CD4-positive, alpha-beta T cell treated with Interferon gamma for 1 hour (primary cell): ENCODE data around the gene PINK1.

ENCODE experiments used
- DNase-seq: peaks from one replicate; pipeline ENCODE4 v3.0.0-alpha.2; 2020

Gene PINK1

GRCh38 chr1:20611652-20612051, 21.6 kb upstream of the PINK1 start:
- no peak for DNase-seq

GRCh38 chr1:20612221-20612746, 21.0 kb upstream of the PINK1 start:
- DNase-seq: no peak

- no peak for DNase-seq
Observed at GRCh38 chr1:20614131-20614579, 19.1 kb upstream of the PINK1 start.

GRCh38 chr1:20615946-20616846, 17.1 kb upstream of the PINK1 start:
- no peak for DNase-seq

- DNase-seq: no peak
Observed at GRCh38 chr1:20616847-20617487, 16.3 kb upstream of the PINK1 start.

DNA sequence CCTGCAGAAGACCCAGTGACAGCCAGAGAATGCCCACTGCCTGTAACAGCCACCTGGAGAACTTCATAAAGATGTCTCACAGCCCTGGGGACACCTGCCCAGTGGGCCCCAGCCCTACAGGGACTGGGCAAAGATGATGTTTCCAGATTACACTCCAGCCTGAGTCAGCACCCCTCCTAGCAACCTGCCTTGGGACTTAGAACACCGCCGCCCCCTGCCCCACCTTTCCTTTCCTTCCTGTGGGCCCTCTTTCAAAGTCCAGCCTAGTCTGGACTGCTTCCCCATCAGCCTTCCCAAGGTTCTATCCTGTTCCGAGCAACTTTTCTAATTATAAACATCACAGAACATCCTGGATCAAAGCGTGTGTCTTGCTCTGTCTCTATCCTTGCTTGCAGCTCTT, 14.7 kb upstream of the PINK1 start:
- DNase-seq: no peak

- no peak for DNase-seq
Observed at GRCh38 chr1:20619999-20620398, 13.3 kb upstream of the PINK1 start.

DNA sequence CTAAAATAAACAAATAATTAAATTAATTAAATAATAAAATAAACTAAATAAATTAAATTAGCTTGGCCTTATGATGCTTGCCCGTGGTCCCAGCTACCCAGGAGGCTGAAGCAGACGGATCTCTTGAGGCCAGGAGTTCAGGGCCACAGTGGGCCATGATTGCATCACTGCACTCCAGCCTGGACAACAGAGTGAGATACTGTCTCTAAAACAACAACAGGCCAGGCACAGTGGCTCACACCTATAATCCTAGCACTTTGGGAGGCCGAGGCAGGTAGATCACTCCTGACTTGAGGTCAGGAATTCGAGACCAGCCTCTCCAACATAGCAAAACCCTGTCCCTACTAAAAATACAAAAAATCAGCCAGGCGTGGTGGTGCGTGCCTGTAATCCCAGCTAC, 12.2 kb upstream of the PINK1 start:
- no peak for DNase-seq

DNA sequence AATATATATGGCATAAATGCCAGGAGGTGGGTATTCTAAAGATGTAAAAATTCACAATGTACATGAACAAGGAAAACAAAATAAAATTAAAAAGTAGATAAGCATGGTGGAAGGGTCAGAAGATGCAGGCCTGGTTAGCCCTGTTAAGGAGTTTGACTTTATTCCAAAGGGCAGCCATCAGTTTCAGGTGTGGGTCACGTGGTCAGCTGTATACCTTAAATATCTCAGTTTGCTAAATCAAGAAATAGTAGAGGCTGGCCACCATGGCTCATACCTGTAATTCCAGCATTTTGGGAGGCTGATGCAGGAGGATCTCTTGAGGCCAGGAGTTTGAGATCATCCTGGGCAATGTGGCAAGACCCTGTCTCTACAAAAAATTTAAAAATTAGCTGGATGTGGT, 8.5 kb upstream of the PINK1 start:
- DNase-seq: no peak

GRCh38 chr1:20625176-20626097, 7.8 kb upstream of the PINK1 start:
- no peak for DNase-seq

- no peak for DNase-seq
Observed at GRCh38 chr1:20626098-20626427, 7.2 kb upstream of the PINK1 start.

- DNase-seq: no peak
Observed at GRCh38 chr1:20626524-20626923, 6.7 kb upstream of the PINK1 start.

DNA sequence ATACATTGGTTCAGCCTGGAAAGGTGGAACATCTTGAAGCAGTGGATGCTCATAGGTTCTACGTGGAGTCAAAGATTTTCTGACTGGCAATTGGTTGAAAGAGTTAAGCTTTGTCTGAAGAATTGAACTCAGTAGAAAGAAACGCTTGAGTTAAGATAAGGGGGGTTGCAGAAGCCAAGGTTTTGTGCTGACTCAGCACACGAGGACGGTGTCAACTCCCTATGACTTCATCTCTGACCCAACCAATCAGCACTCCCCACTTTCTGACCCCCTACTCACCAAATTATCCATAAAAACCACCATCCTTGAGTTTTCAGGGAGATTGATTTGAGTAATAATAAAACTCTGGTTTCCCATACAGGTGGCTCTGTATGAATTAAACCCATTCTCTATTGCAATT, 2.5 kb upstream of the PINK1 start:
- DNase-seq: no peak

DNA sequence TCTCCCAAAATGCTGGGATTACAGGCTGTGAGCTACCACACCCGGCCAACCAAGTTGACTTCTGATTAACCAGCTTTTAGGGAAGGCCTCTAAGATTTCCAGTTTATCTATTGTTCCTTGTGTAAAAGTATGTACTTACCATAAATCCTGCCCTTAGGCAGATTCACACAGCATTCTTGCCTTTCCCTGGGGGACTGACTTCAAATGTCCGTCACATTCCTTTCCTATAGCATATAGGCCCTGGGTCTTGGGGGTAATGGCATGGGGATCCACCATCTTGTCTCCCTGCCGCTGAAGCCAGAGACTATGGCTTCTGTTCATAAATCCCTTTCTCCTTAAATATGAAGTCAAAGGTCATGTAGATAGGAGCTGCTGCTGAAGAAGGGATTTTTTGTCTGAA, 872 bp upstream of the PINK1 start:
- no peak for DNase-seq

DNA sequence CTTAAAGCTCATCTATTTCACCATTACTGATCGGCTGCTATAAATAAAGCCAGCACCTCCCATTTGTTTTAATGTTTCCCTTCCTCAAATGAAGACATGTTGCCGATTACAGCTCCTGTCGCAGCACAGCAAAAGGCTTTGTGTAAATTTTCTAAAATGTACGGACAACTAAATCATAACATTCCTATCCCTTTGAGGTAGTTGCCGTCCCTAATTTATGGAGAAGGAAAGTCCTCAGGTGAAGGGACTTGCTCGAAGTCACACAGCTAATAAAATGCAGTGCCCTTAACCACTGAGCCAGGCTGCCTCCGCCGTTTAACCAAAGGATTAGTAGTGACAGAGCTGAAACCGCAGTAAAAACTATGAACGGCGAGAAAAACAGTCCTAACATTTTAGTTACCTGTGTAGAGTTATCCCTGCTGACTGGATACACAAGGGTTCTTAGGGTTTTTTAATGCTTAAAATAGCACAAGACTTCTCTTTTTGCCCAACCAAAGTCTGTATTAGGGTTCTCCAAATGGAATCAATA, 871 bp downstream of the PINK1 start:
- DNase-seq: no peak

DNA sequence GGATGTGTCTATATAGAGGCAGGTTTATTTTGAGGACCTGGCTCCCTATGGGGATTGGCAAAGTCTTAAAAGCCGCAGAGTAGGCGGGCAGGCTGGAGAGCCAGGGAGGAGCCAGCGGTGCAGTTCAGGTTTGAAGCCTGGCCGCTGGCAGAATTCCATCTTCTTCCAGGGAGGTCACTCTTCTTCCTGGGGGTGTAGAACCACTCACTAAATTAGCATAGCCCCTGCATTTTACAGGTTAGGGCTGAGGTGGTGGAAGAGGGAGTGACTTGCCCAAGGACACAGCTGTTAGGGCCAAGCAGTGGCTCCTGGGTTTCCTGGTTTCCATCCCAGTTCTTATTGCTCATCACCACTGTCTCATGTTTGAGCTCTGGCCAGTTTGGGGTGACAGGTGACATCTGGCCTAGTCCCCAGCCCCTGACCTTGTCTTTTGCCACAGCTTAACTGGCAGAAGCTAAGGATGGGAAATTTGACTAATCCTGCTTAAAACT, 1.4 kb downstream of the PINK1 start:
- no peak for DNase-seq

GRCh38 chr1:20636785-20637347, 3.6 kb downstream of the PINK1 start:
- DNase-seq: no peak

- peak; percentile 37 for DNase-seq
Observed at GRCh38 chr1:20640183-20640597, 6.9 kb downstream of the PINK1 start.

DNA sequence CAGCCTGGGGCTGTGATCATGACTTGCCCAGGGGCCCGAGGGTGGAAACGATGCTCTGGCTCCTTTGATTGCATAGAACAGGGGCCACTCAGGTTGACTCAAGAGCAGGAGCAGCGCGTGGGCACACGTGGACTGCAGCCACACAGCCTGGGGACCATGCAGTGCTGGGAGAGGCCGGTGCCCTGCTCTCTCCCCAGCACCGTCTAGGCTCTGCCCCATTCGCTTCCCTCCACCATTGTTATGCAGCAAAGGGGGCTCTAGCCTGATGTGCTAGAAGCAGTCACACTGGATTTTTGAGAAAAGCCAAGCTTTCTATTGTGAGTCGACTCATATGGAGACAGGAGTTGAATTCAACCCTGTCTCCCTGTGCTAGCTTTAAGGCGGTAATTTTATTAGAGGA, 8.7 kb downstream of the PINK1 start:
- DNase-seq: no peak

GRCh38 chr1:20643080-20643479, 9.8 kb downstream of the PINK1 start:
- DNase-seq: no peak

- no peak for DNase-seq
Observed at GRCh38 chr1:20644416-20644815, 11.2 kb downstream of the PINK1 start.

GRCh38 chr1:20645414-20645813, 12.2 kb downstream of the PINK1 start:
- no peak for DNase-seq
